Right lobe of liver (tissue), 4 donors: ENCODE data around the gene IGDCC3.

Experiments used
- POLR2A ChIP-seq: fragments of 450-650 bp; IDR thresholded peaks from one replicate; pipeline ENCODE4 v1.6.1; 2017; ENCODE audit warnings: antibody characterized with exemption, mild to moderate bottlenecking
- TF ChIP-seq, protein P1 (sequence below), 4 donors: fragments of 200-600 bp in 3 of 4; fragments of 450-650 bp in 1 of 4; IDR thresholded peaks; one replicate each; pipeline versions ENCODE4 v1.5.1 to v1.8.0; 2016 to 2022; ENCODE audit warnings: antibody characterized with exemption in 4 of 4, mild to moderate bottlenecking in 2 of 4
- donor health status: DM: no; HTN: no; CAD: no.
- donor health status: DM: no; HTN: no; CAD: no.
- donor health status: DM: no; HTN: yes; CAD: no.

- TF ChIP-seq, protein P1, sequence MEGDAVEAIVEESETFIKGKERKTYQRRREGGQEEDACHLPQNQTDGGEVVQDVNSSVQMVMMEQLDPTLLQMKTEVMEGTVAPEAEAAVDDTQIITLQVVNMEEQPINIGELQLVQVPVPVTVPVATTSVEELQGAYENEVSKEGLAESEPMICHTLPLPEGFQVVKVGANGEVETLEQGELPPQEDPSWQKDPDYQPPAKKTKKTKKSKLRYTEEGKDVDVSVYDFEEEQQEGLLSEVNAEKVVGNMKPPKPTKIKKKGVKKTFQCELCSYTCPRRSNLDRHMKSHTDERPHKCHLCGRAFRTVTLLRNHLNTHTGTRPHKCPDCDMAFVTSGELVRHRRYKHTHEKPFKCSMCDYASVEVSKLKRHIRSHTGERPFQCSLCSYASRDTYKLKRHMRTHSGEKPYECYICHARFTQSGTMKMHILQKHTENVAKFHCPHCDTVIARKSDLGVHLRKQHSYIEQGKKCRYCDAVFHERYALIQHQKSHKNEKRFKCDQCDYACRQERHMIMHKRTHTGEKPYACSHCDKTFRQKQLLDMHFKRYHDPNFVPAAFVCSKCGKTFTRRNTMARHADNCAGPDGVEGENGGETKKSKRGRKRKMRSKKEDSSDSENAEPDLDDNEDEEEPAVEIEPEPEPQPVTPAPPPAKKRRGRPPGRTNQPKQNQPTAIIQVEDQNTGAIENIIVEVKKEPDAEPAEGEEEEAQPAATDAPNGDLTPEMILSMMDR (IDR thresholded peaks at IDR 0.05) = no peak
- TF ChIP-seq POLR2A = no peak
Observed at GRCh38 chr15:65409036-65409631, 31.3 kb upstream of the IGDCC3 start.
